ENCODE measurements around the gene TMC3.
"Not testable (repeated sequence)": the region's sequence is repeated elsewhere in the genome, so short reads cannot be mapped to it uniquely, and the experiment has no call there.

TMC3 gene

DNA sequence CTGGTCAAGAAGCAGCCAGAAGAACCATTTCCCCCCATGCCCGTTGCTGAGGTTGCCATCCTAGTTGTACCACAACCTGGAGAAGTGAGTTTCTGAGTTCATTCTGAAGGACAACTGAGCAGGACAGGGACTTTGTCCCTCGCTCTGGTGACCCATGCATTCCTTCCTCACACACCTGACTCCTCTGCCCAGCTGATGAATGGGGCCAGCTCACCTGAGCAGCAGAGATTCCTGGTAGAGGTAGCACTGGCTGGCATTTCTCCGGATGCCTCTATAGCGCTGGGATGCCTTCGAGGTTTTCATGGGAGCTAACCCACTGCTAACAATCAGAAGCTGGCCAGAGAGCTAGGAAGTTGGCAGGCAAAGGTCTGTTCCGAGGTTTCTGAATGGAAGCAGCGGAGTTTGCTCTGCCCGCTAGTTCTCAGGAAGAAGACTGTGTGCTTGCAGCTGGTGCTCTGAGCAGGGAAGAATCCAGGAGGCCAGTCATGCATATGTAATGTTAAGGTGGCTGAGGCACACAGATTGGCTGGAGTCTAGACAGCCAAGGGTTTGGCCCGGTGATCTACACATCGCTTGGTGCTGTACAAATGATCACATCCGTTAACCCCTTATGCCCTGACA, at the start of gene TMC3:
Gene TMC3, minus strand, starts transcription at position 439 of the 621 bp plus-strand sequence. Its CDS starts 136 bp downstream, at position 303.
- DNase-seq (ENCODE audit: low read depth), result no peak

DNA sequence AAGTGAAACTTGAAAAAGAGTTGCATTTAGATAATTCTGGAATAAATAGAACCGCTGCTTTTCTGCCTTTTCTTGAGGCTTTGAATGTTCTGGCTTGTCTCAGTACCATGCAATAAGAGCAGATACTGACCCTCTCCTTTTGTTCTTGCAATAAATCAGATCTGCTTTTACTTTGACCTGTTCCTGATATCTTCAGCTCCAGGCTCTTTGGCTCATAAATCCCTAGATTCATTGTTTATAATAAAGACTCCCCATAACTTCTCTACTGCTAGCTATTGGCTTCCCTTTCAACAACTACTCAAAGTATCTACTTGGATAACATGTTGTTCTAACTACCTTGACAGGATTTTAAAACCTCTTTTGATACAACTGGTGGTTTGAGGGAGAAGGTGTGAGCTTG, 47.4 kb upstream of the TMC3 start:
- no peak for DNase-seq (ENCODE audit: low read depth)

GRCh38 chr15:81419332-81419943, 45.4 kb upstream of the TMC3 start:
- DNase-seq (ENCODE audit: low read depth), result peak; percentile 26

- DNase-seq (ENCODE audit: low read depth), result no peak
These were observed 44.9 kb upstream of the TMC3 start for GRCh38 chr15:81418891-81419290.

GRCh38 chr15:81418444-81418843, 44.4 kb upstream of the TMC3 start:
- DNase-seq (ENCODE audit: low read depth), result no peak

- not testable (repeated sequence) for DNase-seq (ENCODE audit: low read depth)
These were observed 40.4 kb upstream of the TMC3 start for GRCh38 chr15:81414274-81414968.

- no peak for DNase-seq (ENCODE audit: low read depth)
These were observed 39.8 kb upstream of the TMC3 start for GRCh38 chr15:81413851-81414250.

DNA sequence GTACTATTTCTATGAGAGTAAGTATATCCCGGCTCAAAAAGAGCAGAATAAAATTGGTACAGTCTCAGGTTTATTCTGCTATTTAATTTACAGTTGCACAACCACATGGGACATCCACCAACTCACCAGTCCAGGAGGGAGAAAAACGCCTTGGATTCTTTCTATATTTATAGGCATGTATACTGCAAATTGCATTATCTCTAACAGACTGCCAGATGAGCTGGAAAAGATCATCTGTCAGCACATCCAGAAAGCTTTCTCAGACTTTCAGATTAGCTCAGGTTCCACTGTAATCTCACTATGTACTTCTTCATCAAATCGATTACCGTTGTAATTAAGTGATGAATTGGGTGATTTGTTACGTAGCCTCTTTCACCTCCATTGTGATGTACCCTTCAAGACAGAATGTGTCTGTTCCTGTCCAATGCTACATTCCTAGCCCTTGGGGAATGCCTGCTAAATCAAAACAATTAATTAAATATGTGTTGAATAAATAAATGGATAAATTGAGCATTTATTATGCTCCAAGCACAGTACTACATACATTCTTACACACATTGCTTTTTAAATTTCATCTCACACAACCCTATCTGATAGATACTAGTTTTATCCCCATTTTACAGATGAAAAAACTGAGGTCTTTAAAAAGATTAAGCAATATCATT, 38.1 kb upstream of the TMC3 start:
- peak; percentile 13 for DNase-seq (ENCODE audit: low read depth)

GRCh38 chr15:81411051-81411450, 37.0 kb upstream of the TMC3 start:
- no peak for DNase-seq (ENCODE audit: low read depth)

GRCh38 chr15:81410318-81410753, 36.3 kb upstream of the TMC3 start:
- DNase-seq (ENCODE audit: low read depth), result peak; percentile 93

DNA sequence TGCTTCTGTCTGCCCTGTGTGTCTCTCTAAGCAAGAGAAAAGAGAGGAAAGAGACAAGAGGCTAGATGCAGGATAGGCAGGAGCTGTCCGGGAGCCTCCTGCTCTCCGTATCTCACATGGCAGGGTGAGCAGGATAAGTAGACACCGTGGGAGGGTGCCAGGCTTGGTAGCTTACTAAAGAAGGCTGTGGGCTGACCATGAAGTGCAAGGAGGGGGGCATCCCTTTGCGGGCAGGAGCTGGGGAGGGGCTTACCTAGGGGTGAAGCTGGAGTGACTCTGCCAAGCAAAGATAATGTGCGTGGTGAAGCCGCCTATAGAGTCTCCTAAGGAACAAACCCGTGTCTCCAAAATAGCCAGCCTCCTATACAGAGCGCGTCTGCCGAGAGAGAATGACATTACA, 33.7 kb upstream of the TMC3 start:
- DNase-seq (ENCODE audit: low read depth), result no peak

DNA sequence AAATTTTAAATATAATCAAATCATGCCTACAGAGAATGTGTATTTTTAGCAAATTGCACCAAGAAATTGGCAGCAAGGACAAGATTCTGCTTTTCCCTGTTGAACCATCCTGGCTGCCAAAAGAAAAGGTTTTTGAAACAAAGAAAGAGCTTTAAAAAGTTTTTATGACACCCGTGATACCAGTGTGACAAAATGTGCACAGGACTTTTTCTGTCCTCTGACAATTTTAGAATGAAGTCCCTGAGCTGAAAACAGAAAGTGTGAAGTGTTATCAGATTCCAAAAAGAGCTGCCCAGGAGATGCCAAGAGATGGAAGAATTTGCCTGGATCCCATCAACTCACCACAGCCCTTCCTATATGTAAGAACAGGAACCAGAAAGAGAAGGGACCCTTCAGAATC, 33.2 kb upstream of the TMC3 start:
- DNase-seq (ENCODE audit: low read depth), result no peak

GRCh38 chr15:81400640-81401236, 26.7 kb upstream of the TMC3 start:
- peak; percentile 34 for DNase-seq (ENCODE audit: low read depth)

DNA sequence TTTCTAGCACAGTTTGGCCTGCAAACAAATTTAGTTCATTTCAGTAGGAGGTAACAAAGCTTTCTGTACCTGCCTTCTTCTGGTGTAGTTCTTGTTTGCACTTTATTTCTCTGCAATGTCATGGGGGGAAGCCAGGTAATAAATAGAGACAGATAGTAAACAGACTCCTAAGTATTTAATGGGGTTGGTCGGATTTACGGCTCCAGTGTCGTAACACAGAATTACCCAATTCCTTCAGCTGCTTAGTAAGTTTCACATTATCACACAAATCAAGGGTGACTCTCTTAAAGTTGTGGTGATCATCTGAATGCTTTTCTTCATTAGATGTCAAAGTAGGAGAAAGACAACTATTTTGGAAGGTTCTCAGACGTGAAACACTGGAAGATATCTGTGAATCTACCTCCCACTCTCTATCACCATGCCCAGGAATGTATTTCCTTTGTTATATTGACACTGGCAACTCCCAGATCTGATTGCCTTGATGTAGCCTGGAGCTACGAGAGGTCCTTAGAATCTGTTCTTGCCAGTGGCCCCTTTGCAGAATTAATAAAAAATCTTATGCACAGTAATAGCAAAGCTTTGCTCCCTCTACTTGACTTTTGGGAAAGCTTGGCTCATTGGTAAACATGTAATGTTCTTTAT, 25.0 kb upstream of the TMC3 start:
- peak; percentile 30 for DNase-seq (ENCODE audit: low read depth)

- DNase-seq (ENCODE audit: low read depth), result no peak
These were observed 24.4 kb upstream of the TMC3 start for GRCh38 chr15:81398456-81398855.

DNA sequence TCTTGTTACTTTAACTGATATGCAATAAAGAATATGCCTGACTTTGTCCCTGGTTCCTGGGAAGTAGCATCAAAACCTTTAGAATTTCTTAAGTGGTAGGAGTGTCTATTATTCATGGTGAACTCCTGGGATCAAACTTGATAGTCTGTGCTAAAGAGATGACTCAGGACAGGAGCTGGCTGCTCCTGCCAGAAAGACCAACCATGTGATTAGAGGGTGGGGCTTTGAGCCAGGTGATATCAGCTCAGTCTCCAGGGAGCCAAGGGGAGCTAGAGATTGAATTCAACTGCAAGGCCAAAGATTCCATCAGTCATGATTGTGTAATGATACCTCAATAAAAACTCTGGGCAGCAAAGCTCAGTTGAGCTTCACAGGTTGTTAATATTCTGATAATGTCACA, 20.6 kb upstream of the TMC3 start:
- no peak for DNase-seq (ENCODE audit: low read depth)

DNA sequence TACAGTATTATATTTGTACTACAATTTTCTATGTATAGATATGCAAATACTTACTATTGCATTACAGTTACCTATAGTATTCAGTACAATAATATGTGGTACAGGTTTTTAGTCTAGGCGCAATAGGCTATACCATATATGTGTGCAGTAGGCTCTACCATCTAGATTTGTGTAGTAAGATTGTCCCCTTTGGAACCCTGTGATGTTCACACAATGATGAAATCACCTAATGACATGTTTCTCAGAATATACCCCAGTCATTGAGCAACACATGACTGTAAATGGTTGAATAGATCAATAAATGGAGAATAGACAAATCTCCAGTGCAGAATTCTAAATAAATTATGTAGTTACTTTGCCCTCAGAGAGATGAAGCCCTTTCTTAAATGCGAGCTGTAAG, 17.6 kb upstream of the TMC3 start:
- DNase-seq (ENCODE audit: low read depth), result no peak

DNA sequence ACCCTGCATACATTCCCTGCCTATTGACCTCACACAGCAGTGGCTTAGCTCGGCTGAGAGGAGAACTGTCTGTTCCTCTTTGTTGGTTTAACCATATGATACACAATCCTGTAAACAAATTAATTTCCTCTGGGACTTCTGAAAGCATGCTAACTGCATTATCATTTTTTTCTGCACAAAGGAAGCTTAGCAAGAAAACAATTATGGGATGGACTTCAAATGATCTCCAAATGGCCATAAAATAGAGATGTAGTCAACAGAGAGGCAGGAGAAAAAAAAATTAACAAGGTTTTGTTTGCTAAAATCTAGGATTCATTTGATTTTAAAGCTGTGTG, 14.4 kb upstream of the TMC3 start:
- peak; percentile 28 for DNase-seq (ENCODE audit: low read depth)

DNA sequence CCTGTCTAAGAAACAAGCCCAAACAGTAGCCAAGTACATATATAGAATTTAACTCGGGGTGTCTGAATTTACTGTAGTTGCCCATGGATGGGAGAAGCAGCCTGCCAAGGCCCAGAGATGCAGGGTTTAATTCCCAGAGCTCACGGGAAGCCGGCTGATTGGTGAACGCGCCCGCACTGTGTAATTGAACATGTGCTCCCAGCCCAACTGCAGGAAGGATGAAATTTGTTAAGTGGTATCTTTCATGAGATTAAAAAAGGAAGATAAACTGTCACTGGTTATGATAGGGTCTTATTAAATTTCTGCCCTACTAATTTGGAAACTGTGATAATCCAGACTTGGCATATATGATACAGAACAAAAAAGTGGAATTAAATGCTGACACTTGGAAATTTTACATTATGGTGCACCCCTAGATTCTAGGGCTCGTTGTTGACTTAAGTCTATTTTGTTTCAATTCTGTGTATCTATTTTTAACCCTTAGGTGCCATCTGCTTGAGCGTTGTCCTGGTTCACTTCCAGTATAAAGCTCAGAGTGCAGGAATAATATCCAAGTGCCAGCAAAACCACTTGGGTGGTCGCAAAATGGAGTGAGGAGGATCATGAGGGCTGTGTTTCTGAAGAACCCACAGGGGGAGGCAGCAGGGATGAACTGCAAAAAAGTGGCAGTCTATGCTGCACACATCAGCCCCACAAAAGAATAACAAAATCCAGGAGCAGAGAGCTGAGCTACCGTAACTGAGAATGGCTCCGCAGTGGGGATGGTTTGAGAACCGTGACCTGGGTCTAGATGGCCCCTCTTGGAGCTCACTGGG, 13.8 kb upstream of the TMC3 start:
- DNase-seq (ENCODE audit: low read depth), result no peak

- DNase-seq (ENCODE audit: low read depth), result no peak
These were observed 12.9 kb upstream of the TMC3 start for GRCh38 chr15:81386947-81387346.

- no peak for DNase-seq (ENCODE audit: low read depth)
These were observed 11.7 kb upstream of the TMC3 start for GRCh38 chr15:81385721-81386076.

Data from fibroblast of gingiva (primary cell).